Activated CD8-positive, alpha-beta T cell treated with anti-CD3 and anti-CD28 coated beads for 36 hours (primary cell): ENCODE measurements around the gene CFL1. TPM values are rescaled to one million over a fixed set of nuclear protein-coding genes. Genes with fewer than 3 reads are reported as not detected.

ENCODE experiments used
- ATAC-seq: fragments of 200-7000 bp; cut with Tn5 transposase; one replicate; pipeline ENCODE4 v1.10.0; 2021; ENCODE audit warnings: mild to moderate bottlenecking, moderate library complexity
- CTCF ChIA-PET: fragments of 350-600 bp; sonication (Branson Sonifier 250); formaldehyde crosslinking; loops from one replicate; lab custom pipeline; 2021; ENCODE audit warnings: antibody characterized with exemption; lab: Charles Lee
- POLR2A ChIA-PET: fragments of 350-600 bp; sonication (Branson Sonifier 250); formaldehyde crosslinking; loops from one replicate; lab custom pipeline; 2021; ENCODE audit warnings: antibody characterized with exemption; lab: Charles Lee
- DNase-seq: peaks from one replicate; pipeline ENCODE4 v3.0.0-alpha.2; 2020
- H3K27ac Mint-ChIP-seq: one replicate; pipeline ENCODE4 v1.8.0; 2021; ENCODE audit warnings: mild to moderate bottlenecking, mixed read lengths
- H3K27me3 Mint-ChIP-seq: one replicate; pipeline ENCODE4 v1.8.0; 2021; ENCODE audit warnings: mixed read lengths
- H3K36me3 Mint-ChIP-seq: one replicate; pipeline ENCODE4 v1.8.0; 2021; ENCODE audit warnings: low read depth, mixed read lengths
- H3K4me1 Mint-ChIP-seq: one replicate; pipeline ENCODE4 v1.8.0; 2021; ENCODE audit warnings: low read depth, mixed read lengths
- H3K4me3 Mint-ChIP-seq: one replicate; pipeline ENCODE4 v1.8.0; 2021; ENCODE audit warnings: mild to moderate bottlenecking, moderate library complexity, mixed read lengths
- H3K9me3 Mint-ChIP-seq: one replicate; pipeline ENCODE4 v1.8.0; 2021; ENCODE audit warnings: mixed read lengths
- CTCF ChIP-seq: fragments of 200-600 bp; IDR thresholded peaks from one replicate; pipeline ENCODE4 v1.8.0; 2022; ENCODE audit warnings: antibody characterized with exemption, mild to moderate bottlenecking
- intact Hi-C: fragments of 100-400 bp; cut with micrococcal nuclease; formaldehyde crosslinking; loops from one replicate; pipeline ENCODE4 v1.10.0; 2022
- total RNA-seq, 2 experiments: library from RNA; stranded (reverse); gene quantifications; one replicate each; pipeline ENCODE4 v1.2.3, GENCODE V29; 2021

CFL1 gene
- total RNA-seq, 2 experiments from 2014 or later = 1,059 to 1,062 TPM

DNA sequence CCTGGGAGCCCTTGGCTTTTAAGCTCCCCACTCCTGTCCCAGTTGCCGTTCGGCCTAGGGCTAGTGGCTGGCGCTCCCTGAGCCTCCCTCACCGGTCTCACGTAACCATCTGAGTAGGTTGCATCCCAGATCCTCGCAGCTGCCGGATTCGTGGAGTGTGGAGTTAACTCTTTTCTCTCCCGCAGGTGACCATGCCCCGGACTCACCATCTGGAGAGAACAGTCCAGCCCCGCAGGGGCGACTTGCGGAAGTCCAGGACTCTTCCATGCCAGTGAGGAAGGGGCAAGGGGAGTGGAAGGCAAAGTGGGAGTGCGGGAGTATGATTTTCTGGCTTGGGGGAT lies 3.2 kb upstream of the CFL1 start:
- Mint-ChIP-seq H3K27me3 (no peaks in the 10 kb centered on the region), H3K4me3 (peak overlapping the region; percentile 90), H3K4me1 (peaks cover 21% of the 10 kb centered on the region), H3K27ac (peak overlapping the region; percentile 99), H3K36me3 (peaks cover 47% of the 10 kb centered on the region), H3K9me3 (no peaks in the 10 kb centered on the region)
- DNase-seq (no peak), ATAC-seq (no peak)
- no peak for TF ChIP-seq CTCF
- ChIA-PET CTCF (interaction anchor here (0.9 to 12.3 kb wide), 9 partner anchors 9 to 149 kb away, joined by 3 to 283 read pairs (median 14); partner anchors contain the start of genes AP5B1, CCDC85B, CTSW and FIBP), POLR2A (interaction anchor here (0.7 to 29.8 kb wide), 11 partner anchors 8 to 180 kb away, joined by 3 to 560 read pairs (median 3); partner anchors contain the start of genes CCDC85B, CTSW, EFEMP2 and FIBP)
- intact Hi-C loops = no loop called here

GRCh38 chr11:65860278-65861164 lies 2.5 kb upstream of the CFL1 start, which contains the start of gene MUS81:
MUS81 (plus strand) TSS chr11:65860433; CDS start chr11:65860754, 321 bp downstream.
- ChIA-PET CTCF (interaction anchor here (0.7 to 12.3 kb wide), 29 partner anchors 10 to 455 kb away, joined by 3 to 283 read pairs (median 4); partner anchors contain the start of genes AP5B1, BANF1, C11orf68 and CCDC85B), POLR2A (interaction anchor here (0.7 to 29.8 kb wide), 18 partner anchors 7 to 326 kb away, joined by 3 to 560 read pairs (median 3); partner anchors contain the start of genes BANF1, CCDC85B, CTSW and EFEMP2)
- H3K27ac Mint-ChIP-seq = peak within 1 kb of the TSS; percentile 99
- intact Hi-C loops = no loop called here
- peaks cover 27% of the 10 kb centered on the region for H3K4me1 Mint-ChIP-seq
- peaks cover 53% of the 10 kb centered on the region for H3K36me3 Mint-ChIP-seq
- DNase-seq (peak; percentile 98), ATAC-seq (peak; percentile 32)
- H3K27me3 Mint-ChIP-seq = no peaks in the 10 kb centered on the region
- H3K9me3 Mint-ChIP-seq = no peaks in the 10 kb centered on the region
- peak; percentile 95 for TF ChIP-seq CTCF
- H3K4me3 Mint-ChIP-seq = peak within 1 kb of the TSS; percentile 90

DNA sequence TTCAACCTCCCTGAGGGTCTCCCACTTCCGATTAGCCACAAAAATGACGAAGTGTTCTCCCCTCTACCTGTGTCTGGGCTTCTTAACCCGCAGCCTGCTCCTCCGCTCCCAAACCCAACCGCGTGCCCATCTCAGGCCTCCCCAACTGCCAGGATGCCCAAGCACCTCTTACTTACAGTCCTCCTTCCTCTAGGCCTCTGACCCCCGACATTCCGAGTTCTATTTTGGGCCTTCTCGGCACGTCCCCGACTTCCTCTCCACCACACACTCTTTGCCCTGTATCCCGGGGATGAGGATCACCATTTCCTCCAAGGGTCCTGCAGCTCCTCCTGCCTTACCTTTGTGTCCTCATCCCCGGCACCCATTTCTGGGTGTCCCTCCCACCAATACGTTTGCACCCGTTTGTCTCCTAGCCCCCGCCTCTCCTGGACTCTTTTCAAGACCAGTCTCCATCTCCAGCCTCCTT lies 1.9 kb upstream of the CFL1 start:
- H3K9me3 Mint-ChIP-seq = no peaks in the 10 kb centered on the region
- ATAC-seq (no peak), DNase-seq (no peak)
- intact Hi-C loops = no loop called here
- H3K27ac Mint-ChIP-seq = peak overlapping the region; percentile 99
- ChIA-PET CTCF (interaction anchor here (0.7 to 12.3 kb wide), 29 partner anchors 11 to 456 kb away, joined by 3 to 283 read pairs (median 4); partner anchors contain the start of genes AP5B1, BANF1, C11orf68 and CCDC85B), POLR2A (interaction anchor here (0.6 to 29.8 kb wide), 17 partner anchors 8 to 360 kb away, joined by 3 to 560 read pairs (median 3); partner anchors contain the start of genes BANF1, CCDC85B, CTSW and EFEMP2)
- peaks cover 56% of the 10 kb centered on the region for H3K36me3 Mint-ChIP-seq
- H3K4me1 Mint-ChIP-seq = peaks cover 32% of the 10 kb centered on the region
- TF ChIP-seq CTCF = no peak
- peak overlapping the region; percentile 90 for H3K4me3 Mint-ChIP-seq
- no peaks in the 10 kb centered on the region for H3K27me3 Mint-ChIP-seq

DNA sequence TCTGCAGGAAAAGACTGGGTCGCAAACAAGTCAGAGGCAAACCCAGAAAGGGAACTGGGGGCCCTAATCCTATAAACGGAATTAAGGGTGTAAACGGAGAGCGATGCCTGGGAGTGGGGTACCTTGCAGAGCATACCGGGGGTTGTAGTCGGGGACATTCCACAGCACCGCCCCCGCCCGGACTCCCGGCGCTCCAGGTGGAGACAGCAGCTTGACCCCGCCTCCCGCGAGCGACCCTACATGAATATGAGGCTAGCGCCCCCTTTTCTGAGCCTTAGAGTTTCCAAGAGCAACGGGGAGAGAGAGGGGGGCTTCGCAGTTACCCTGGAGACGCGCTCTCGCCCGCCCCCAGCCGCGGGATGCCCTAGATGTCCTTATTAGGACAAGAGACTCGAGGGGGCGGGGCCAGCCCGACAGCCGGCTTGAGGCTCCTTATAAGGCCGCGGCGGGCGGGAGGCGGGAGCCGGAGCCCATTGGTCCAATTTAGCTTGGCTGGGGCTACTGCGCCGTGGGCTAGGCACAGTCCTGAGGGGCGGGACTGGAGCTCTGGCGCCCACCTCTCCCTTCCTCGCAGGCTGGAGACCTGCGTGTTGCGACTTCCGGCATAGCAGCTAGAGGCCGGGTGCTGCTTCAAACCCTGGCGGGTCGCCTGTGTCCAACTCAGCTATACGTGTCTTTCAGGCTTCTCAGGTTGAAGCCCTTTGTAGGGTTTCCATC lies 1.3 kb upstream of the CFL1 start:
- peak; percentile 72 for ATAC-seq
- H3K4me3 Mint-ChIP-seq = peak overlapping the region; percentile 90
- TF ChIP-seq CTCF = no peak
- peak overlapping the region; percentile 99 for H3K27ac Mint-ChIP-seq
- H3K4me1 Mint-ChIP-seq = peaks cover 37% of the 10 kb centered on the region
- DNase-seq = peak; percentile 100
- intact Hi-C loops = no loop called here
- H3K9me3 Mint-ChIP-seq = no peaks in the 10 kb centered on the region
- H3K36me3 Mint-ChIP-seq = peaks cover 62% of the 10 kb centered on the region
- CTCF ChIA-PET = interaction anchor here (0.7 to 12.3 kb wide), 28 partner anchors 11 to 456 kb away, joined by 3 to 283 read pairs (median 4); partner anchors contain the start of genes AP5B1, BANF1, CCDC85B and CTSW
- no peaks in the 10 kb centered on the region for H3K27me3 Mint-ChIP-seq
- POLR2A ChIA-PET = interaction anchor here (0.6 to 29.8 kb wide), 18 partner anchors 7 to 359 kb away, joined by 3 to 560 read pairs (median 3); partner anchors contain the start of genes BANF1, CCDC85B, CTSW and EFEMP2
